ENCODE results near the gene TAF11L13.

The TAF11L13 gene

GRCh38 chr5:17620627-17621026 is 11.3 kb upstream of the TAF11L13 start:
- H3K36me3 ChIP-seq (ENCODE audit: control insufficient read depth in 2 of 2, insufficient read depth in 1 of 2, low read length in 2 of 2) = no peaks in the 10 kb centered on the region
- H3K9me3 ChIP-seq (ENCODE audit: control insufficient read depth, insufficient read depth, low read depth, low read length) = no peaks in the 10 kb centered on the region
- POLR2A ChIA-PET = no interaction called here
- CTCF ChIA-PET = interaction anchor here (0.6 to 0.9 kb wide), 3 partner anchors 12 to 23 kb away, joined by 3 to 4 read pairs (median 3); no protein-coding TSS in a partner anchor
- no peaks in the 10 kb centered on the region for H3K4me1 ChIP-seq (ENCODE audit: control insufficient read depth, insufficient read depth, low read length)
- TF ChIP-seq ZEB2 (tag by site-specific recombination; IDR thresholded peaks at IDR 0.05) (no peak), ZNF544 (tag by site-specific recombination; IDR thresholded peaks at IDR 0.05) (no peak), ZNF221 (tag by site-specific recombination; IDR thresholded peaks at IDR 0.05; ENCODE audit: borderline replicate concordance) (no peak), PRDM1 (tag by site-specific recombination; IDR thresholded peaks at IDR 0.05) (no peak)
- TF ChIP-seq, protein P1, sequence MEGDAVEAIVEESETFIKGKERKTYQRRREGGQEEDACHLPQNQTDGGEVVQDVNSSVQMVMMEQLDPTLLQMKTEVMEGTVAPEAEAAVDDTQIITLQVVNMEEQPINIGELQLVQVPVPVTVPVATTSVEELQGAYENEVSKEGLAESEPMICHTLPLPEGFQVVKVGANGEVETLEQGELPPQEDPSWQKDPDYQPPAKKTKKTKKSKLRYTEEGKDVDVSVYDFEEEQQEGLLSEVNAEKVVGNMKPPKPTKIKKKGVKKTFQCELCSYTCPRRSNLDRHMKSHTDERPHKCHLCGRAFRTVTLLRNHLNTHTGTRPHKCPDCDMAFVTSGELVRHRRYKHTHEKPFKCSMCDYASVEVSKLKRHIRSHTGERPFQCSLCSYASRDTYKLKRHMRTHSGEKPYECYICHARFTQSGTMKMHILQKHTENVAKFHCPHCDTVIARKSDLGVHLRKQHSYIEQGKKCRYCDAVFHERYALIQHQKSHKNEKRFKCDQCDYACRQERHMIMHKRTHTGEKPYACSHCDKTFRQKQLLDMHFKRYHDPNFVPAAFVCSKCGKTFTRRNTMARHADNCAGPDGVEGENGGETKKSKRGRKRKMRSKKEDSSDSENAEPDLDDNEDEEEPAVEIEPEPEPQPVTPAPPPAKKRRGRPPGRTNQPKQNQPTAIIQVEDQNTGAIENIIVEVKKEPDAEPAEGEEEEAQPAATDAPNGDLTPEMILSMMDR (tag by site-specific recombination; IDR thresholded peaks at IDR 0.05) = 0 out of 2 replicates have a peak, but pooled peaks have one; percentile 20
- no peak overlapping the region for H3K27ac ChIP-seq (ENCODE audit: extremely low read depth, low read depth, low read length)
- no peak overlapping the region for H3K4me3 ChIP-seq (ENCODE audit: low read depth, low read length)

DNA sequence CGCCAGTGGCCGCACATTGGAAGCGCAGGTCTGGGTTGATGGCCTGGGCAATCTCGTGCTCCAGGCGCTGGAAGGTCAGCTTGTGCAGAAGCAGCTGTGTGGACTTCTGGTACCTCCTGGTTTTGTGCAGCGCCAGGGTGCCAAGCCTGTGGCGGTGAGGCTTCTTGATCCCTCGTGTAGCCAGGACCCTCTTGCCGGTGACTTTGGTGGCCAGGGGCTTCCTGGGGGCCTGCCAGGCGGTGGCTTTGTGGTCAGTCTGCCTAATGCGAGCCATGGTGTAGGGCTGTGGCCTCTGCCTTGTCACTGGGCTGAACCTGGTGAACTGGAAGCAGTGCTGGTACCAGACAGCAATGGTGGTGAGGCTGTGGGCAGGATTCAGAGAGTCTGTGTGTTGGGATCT is 6.2 kb upstream of the TAF11L13 start:
- Histone ChIP-seq H3K9me3 (ENCODE audit: control insufficient read depth, insufficient read depth, low read depth, low read length) (no peaks in the 10 kb centered on the region), H3K36me3 (ENCODE audit: control insufficient read depth in 2 of 2, insufficient read depth in 1 of 2, low read length in 2 of 2) (no peaks in the 10 kb centered on the region), H3K4me3 (ENCODE audit: low read depth, low read length) (no peak overlapping the region), H3K27ac (ENCODE audit: extremely low read depth, low read depth, low read length) (no peak overlapping the region), H3K4me1 (ENCODE audit: control insufficient read depth, insufficient read depth, low read length) (no peaks in the 10 kb centered on the region)
- TF ChIP-seq MYNN (tag by site-specific recombination; IDR thresholded peaks at IDR 0.05; ENCODE audit: borderline replicate concordance) (no peak), ZNF449 (tag by site-specific recombination; IDR thresholded peaks at IDR 0.05) (no peak), ZNF394 (tag by site-specific recombination; IDR thresholded peaks at IDR 0.05; ENCODE audit: borderline replicate concordance) (no peak), ZNF629 (tag by site-specific recombination; IDR thresholded peaks at IDR 0.05) (no peak), KLF7 (tag by site-specific recombination; IDR thresholded peaks at IDR 0.05; ENCODE audit: borderline replicate concordance) (no peak), ZNF501 (tag by site-specific recombination; IDR thresholded peaks at IDR 0.05) (no peak), ZBTB21 (tag by site-specific recombination; IDR thresholded peaks at IDR 0.05) (no peak), ZNF416 (tag by site-specific recombination; IDR thresholded peaks at IDR 0.05) (no peak), ZNF664 (tag by site-specific recombination; IDR thresholded peaks at IDR 0.05) (no peak), YY2 (tag by site-specific recombination; IDR thresholded peaks at IDR 0.05) (no peak)
- TF ChIP-seq, protein P2, sequence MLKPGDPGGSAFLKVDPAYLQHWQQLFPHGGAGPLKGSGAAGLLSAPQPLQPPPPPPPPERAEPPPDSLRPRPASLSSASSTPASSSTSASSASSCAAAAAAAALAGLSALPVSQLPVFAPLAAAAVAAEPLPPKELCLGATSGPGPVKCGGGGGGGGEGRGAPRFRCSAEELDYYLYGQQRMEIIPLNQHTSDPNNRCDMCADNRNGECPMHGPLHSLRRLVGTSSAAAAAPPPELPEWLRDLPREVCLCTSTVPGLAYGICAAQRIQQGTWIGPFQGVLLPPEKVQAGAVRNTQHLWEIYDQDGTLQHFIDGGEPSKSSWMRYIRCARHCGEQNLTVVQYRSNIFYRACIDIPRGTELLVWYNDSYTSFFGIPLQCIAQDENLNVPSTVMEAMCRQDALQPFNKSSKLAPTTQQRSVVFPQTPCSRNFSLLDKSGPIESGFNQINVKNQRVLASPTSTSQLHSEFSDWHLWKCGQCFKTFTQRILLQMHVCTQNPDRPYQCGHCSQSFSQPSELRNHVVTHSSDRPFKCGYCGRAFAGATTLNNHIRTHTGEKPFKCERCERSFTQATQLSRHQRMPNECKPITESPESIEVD (tag by site-specific recombination; IDR thresholded peaks at IDR 0.05) = no peak
- TF ChIP-seq, protein P3, sequence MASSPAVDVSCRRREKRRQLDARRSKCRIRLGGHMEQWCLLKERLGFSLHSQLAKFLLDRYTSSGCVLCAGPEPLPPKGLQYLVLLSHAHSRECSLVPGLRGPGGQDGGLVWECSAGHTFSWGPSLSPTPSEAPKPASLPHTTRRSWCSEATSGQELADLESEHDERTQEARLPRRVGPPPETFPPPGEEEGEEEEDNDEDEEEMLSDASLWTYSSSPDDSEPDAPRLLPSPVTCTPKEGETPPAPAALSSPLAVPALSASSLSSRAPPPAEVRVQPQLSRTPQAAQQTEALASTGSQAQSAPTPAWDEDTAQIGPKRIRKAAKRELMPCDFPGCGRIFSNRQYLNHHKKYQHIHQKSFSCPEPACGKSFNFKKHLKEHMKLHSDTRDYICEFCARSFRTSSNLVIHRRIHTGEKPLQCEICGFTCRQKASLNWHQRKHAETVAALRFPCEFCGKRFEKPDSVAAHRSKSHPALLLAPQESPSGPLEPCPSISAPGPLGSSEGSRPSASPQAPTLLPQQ (tag by site-specific recombination; IDR thresholded peaks at IDR 0.05) = no peak
- ChIA-PET POLR2A (no interaction called here), CTCF (no interaction called here)

All from HEK293 (cell line).